ENCODE data around the gene CRIM1.

The CRIM1 gene

GRCh38 chr2:36582538-36582937, 227.0 kb downstream of the CRIM1 start:
- Histone ChIP-seq H4K8ac (ENCODE audit: low read depth, low read length) (no peak overlapping the region), H3K14ac (ENCODE audit: low read length) (no peak overlapping the region), H3K27me3 (ENCODE audit: control insufficient read depth in 3 of 3, insufficient read depth in 3 of 3, low read depth in 1 of 3, low read length in 3 of 3) (no peaks in the 10 kb centered on the region), H2BK5ac (ENCODE audit: low read length) (no peak overlapping the region), H2AFZ (ENCODE audit: low read length) (no peak overlapping the region), H4K91ac (ENCODE audit: low read depth, low read length, poor library complexity) (no peak overlapping the region), H3K27ac (replicated peaks; ENCODE audit: low read length) (no peak overlapping the region), H2BK120ac (ENCODE audit: low read depth, low read length) (no peak overlapping the region), H3K4me3 (ENCODE audit: low read length in 2 of 2) (no peak overlapping the region), H2AK5ac (ENCODE audit: low read depth, low read length) (no peak overlapping the region), H3K9ac (ENCODE audit: low read depth, low read length, poor library complexity) (no peak overlapping the region), H3K36me3 (replicated peaks in 1 of 2; ENCODE audit: control insufficient read depth in 2 of 2, insufficient read depth in 2 of 2, low read length in 2 of 2) (peaks cover 9 to 96% of the 10 kb centered on the region in 2 donors), H3K23ac (ENCODE audit: low read depth, low read length, poor library complexity) (no peak overlapping the region), H3K4me1 (ENCODE audit: control insufficient read depth in 2 of 2, insufficient read depth in 1 of 2, low read depth in 1 of 2, low read length in 2 of 2) (peaks cover 0 to 1% of the 10 kb centered on the region in 2 donors), H2BK15ac (ENCODE audit: low read length) (no peak overlapping the region), H3K9me3 (replicated peaks in 1 of 2; ENCODE audit: control insufficient read depth in 2 of 2, insufficient read depth in 1 of 2, low read depth in 1 of 2, low read length in 2 of 2) (no peaks in the 10 kb centered on the region), H3K79me1 (ENCODE audit: low read depth, low read length) (no peaks in the 10 kb centered on the region), H2BK12ac (ENCODE audit: low read length) (no peak overlapping the region), H3K4me2 (ENCODE audit: insufficient read depth, low read length, poor library complexity, severe bottlenecking) (no peak overlapping the region), H3K18ac (ENCODE audit: low read length) (no peak overlapping the region), H3K4ac (ENCODE audit: low read length) (no peak overlapping the region)
- no peak for DNase-seq (ENCODE audit: low spot score)
- WGBS, 2 donors (ENCODE audit: extremely low coverage in 2 of 2, insufficient read length in 2 of 2, insufficient replicate concordance in 1 of 2) = 100% methylated on average over 1 of the region's 5 CpGs; no CpG with 5 or more reads in 1 of the 2 donors

- Histone ChIP-seq H2BK12ac (ENCODE audit: low read length) (no peak overlapping the region), H2BK120ac (ENCODE audit: low read depth, low read length) (no peak overlapping the region), H3K36me3 (replicated peaks in 1 of 2; ENCODE audit: control insufficient read depth in 2 of 2, insufficient read depth in 2 of 2, low read length in 2 of 2) (peaks cover 9 to 95% of the 10 kb centered on the region in 2 donors), H3K9ac (ENCODE audit: low read depth, low read length, poor library complexity) (no peak overlapping the region), H3K9me3 (replicated peaks in 1 of 2; ENCODE audit: control insufficient read depth in 2 of 2, insufficient read depth in 1 of 2, low read depth in 1 of 2, low read length in 2 of 2) (no peaks in the 10 kb centered on the region), H3K4ac (ENCODE audit: low read length) (no peak overlapping the region), H3K27me3 (ENCODE audit: control insufficient read depth in 3 of 3, insufficient read depth in 3 of 3, low read depth in 1 of 3, low read length in 3 of 3) (no peaks in the 10 kb centered on the region), H2AK5ac (ENCODE audit: low read depth, low read length) (no peak overlapping the region), H3K4me2 (ENCODE audit: insufficient read depth, low read length, poor library complexity, severe bottlenecking) (no peak overlapping the region), H3K14ac (ENCODE audit: low read length) (no peak overlapping the region), H4K91ac (ENCODE audit: low read depth, low read length, poor library complexity) (no peak overlapping the region), H3K23ac (ENCODE audit: low read depth, low read length, poor library complexity) (no peak overlapping the region), H4K8ac (ENCODE audit: low read depth, low read length) (no peak overlapping the region), H2BK5ac (ENCODE audit: low read length) (no peak overlapping the region), H3K18ac (ENCODE audit: low read length) (no peak overlapping the region), H2BK15ac (ENCODE audit: low read length) (no peak overlapping the region), H3K27ac (replicated peaks; ENCODE audit: low read length) (no peak overlapping the region), H3K79me1 (ENCODE audit: low read depth, low read length) (no peaks in the 10 kb centered on the region), H3K4me1 (ENCODE audit: control insufficient read depth in 2 of 2, insufficient read depth in 1 of 2, low read depth in 1 of 2, low read length in 2 of 2) (peaks cover 0 to 1% of the 10 kb centered on the region in 2 donors), H2AFZ (ENCODE audit: low read length) (no peak overlapping the region), H3K4me3 (ENCODE audit: low read length in 2 of 2) (no peak overlapping the region)
- no CpG with 5 or more reads among the region's 3 CpGs for WGBS, 2 donors (ENCODE audit: extremely low coverage in 2 of 2, insufficient read length in 2 of 2, insufficient replicate concordance in 1 of 2)
- no peak for DNase-seq (ENCODE audit: low spot score)
Observed at GRCh38 chr2:36582951-36583350, 227.4 kb downstream of the CRIM1 start.

GRCh38 chr2:36584148-36584794, 228.7 kb downstream of the CRIM1 start:
- Histone ChIP-seq H2AK5ac (ENCODE audit: low read depth, low read length) (no peak overlapping the region), H2BK5ac (ENCODE audit: low read length) (no peak overlapping the region), H3K4me2 (ENCODE audit: insufficient read depth, low read length, poor library complexity, severe bottlenecking) (no peak overlapping the region), H3K4me1 (ENCODE audit: control insufficient read depth in 2 of 2, insufficient read depth in 1 of 2, low read depth in 1 of 2, low read length in 2 of 2) (peaks cover 0 to 3% of the 10 kb centered on the region in 2 donors), H3K18ac (ENCODE audit: low read length) (no peak overlapping the region), H2BK120ac (ENCODE audit: low read depth, low read length) (no peak overlapping the region), H3K9me3 (replicated peaks in 1 of 2; ENCODE audit: control insufficient read depth in 2 of 2, insufficient read depth in 1 of 2, low read depth in 1 of 2, low read length in 2 of 2) (no peaks in the 10 kb centered on the region), H3K27me3 (ENCODE audit: control insufficient read depth in 3 of 3, insufficient read depth in 3 of 3, low read depth in 1 of 3, low read length in 3 of 3) (no peaks in the 10 kb centered on the region), H3K23ac (ENCODE audit: low read depth, low read length, poor library complexity) (no peak overlapping the region), H3K36me3 (replicated peaks in 1 of 2; ENCODE audit: control insufficient read depth in 2 of 2, insufficient read depth in 2 of 2, low read length in 2 of 2) (peaks cover 8 to 94% of the 10 kb centered on the region in 2 donors), H4K8ac (ENCODE audit: low read depth, low read length) (no peak overlapping the region), H2AFZ (ENCODE audit: low read length) (no peak overlapping the region), H2BK12ac (ENCODE audit: low read length) (no peak overlapping the region), H3K4ac (ENCODE audit: low read length) (no peak overlapping the region), H3K9ac (ENCODE audit: low read depth, low read length, poor library complexity) (no peak overlapping the region), H3K14ac (ENCODE audit: low read length) (no peak overlapping the region), H2BK15ac (ENCODE audit: low read length) (no peak overlapping the region), H4K91ac (ENCODE audit: low read depth, low read length, poor library complexity) (no peak overlapping the region), H3K79me1 (ENCODE audit: low read depth, low read length) (no peaks in the 10 kb centered on the region), H3K27ac (replicated peaks; ENCODE audit: low read length) (no peak overlapping the region), H3K4me3 (ENCODE audit: low read length in 2 of 2) (no peak overlapping the region)
- WGBS, 2 donors (ENCODE audit: extremely low coverage in 2 of 2, insufficient read length in 2 of 2, insufficient replicate concordance in 1 of 2) = no CpG with 5 or more reads among the region's 1 CpG
- no peak for DNase-seq (ENCODE audit: low spot score)

GRCh38 chr2:36586672-36587071, 231.1 kb downstream of the CRIM1 start:
- WGBS, 2 donors (ENCODE audit: extremely low coverage in 2 of 2, insufficient read length in 2 of 2, insufficient replicate concordance in 1 of 2) = no CpG with 5 or more reads among the region's 6 CpGs
- Histone ChIP-seq H3K4me3 (ENCODE audit: low read length in 2 of 2) (no peak overlapping the region), H3K27me3 (ENCODE audit: control insufficient read depth in 3 of 3, insufficient read depth in 3 of 3, low read depth in 1 of 3, low read length in 3 of 3) (no peaks in the 10 kb centered on the region), H3K14ac (ENCODE audit: low read length) (no peak overlapping the region), H2AFZ (ENCODE audit: low read length) (no peak overlapping the region), H3K9ac (ENCODE audit: low read depth, low read length, poor library complexity) (no peak overlapping the region), H3K18ac (ENCODE audit: low read length) (no peak overlapping the region), H3K27ac (replicated peaks; ENCODE audit: low read length) (no peak overlapping the region), H4K8ac (ENCODE audit: low read depth, low read length) (no peak overlapping the region), H3K23ac (ENCODE audit: low read depth, low read length, poor library complexity) (no peak overlapping the region), H2AK5ac (ENCODE audit: low read depth, low read length) (no peak overlapping the region), H3K36me3 (replicated peaks in 1 of 2; ENCODE audit: control insufficient read depth in 2 of 2, insufficient read depth in 2 of 2, low read length in 2 of 2) (peaks cover 4 to 89% of the 10 kb centered on the region in 2 donors), H2BK15ac (ENCODE audit: low read length) (no peak overlapping the region), H3K4ac (ENCODE audit: low read length) (no peak overlapping the region), H4K91ac (ENCODE audit: low read depth, low read length, poor library complexity) (no peak overlapping the region), H3K79me1 (ENCODE audit: low read depth, low read length) (no peaks in the 10 kb centered on the region), H2BK120ac (ENCODE audit: low read depth, low read length) (no peak overlapping the region), H2BK12ac (ENCODE audit: low read length) (no peak overlapping the region), H3K4me2 (ENCODE audit: insufficient read depth, low read length, poor library complexity, severe bottlenecking) (no peak overlapping the region), H2BK5ac (ENCODE audit: low read length) (no peak overlapping the region), H3K4me1 (ENCODE audit: control insufficient read depth in 2 of 2, insufficient read depth in 1 of 2, low read depth in 1 of 2, low read length in 2 of 2) (peaks cover 0 to 3% of the 10 kb centered on the region in 2 donors), H3K9me3 (replicated peaks in 1 of 2; ENCODE audit: control insufficient read depth in 2 of 2, insufficient read depth in 1 of 2, low read depth in 1 of 2, low read length in 2 of 2) (no peaks in the 10 kb centered on the region)
- DNase-seq (ENCODE audit: low spot score) = no peak
